Effector memory CD8-positive, alpha-beta T cell (primary cell): ENCODE measurements around the gene LDAH.
"Not testable (repeated sequence)": the region's sequence is repeated elsewhere in the genome, so short reads cannot be mapped to it uniquely, and the experiment has no call there.

ENCODE experiments used
- ATAC-seq: fragments of 150-1000 bp; cut with Tn5 transposase; replicated peaks from 2 replicates; pipeline ENCODE4 v1.10.0; 2021; ENCODE audit warnings: mild to moderate bottlenecking, moderate library complexity
- DNase-seq, 3 experiments: peaks; one replicate each; pipeline ENCODE4 v3.0.0; 2021
- H3K27ac Mint-ChIP-seq, 2 donors: one replicate each; pipeline ENCODE4 v1.8.0; 2022; ENCODE audit warnings: mild to moderate bottlenecking in 2 of 2, mixed read lengths in 2 of 2, moderate library complexity in 2 of 2
- H3K27me3 Mint-ChIP-seq, 2 donors: one replicate each; pipeline ENCODE4 v1.8.0; 2022; ENCODE audit warnings: mixed read lengths in 2 of 2
- H3K36me3 Mint-ChIP-seq: one replicate; pipeline ENCODE4 v1.8.0; 2022; ENCODE audit warnings: mild to moderate bottlenecking, moderate library complexity, mixed read lengths; ENCODE audit not compliant: insufficient read depth
- H3K4me1 Mint-ChIP-seq, 2 donors: one replicate each; pipeline ENCODE4 v1.8.0; 2022; ENCODE audit warnings: low read depth in 2 of 2, mixed read lengths in 2 of 2
- H3K4me3 Mint-ChIP-seq, 2 donors: one replicate each; pipeline ENCODE4 v1.8.0; 2022; ENCODE audit warnings: mild to moderate bottlenecking in 2 of 2, mixed read lengths in 2 of 2, moderate library complexity in 2 of 2
- H3K9me3 Mint-ChIP-seq, 2 donors: one replicate each; pipeline ENCODE4 v1.8.0; 2022; ENCODE audit warnings: mixed read lengths in 2 of 2

LDAH gene

GRCh38 chr2:20818820-20819219, 4.1 kb downstream of the LDAH start:
- H3K27ac Mint-ChIP-seq, result no peak overlapping the region
- peaks cover 20 to 36% of the 10 kb centered on the region in 2 donors for H3K4me1 Mint-ChIP-seq
- H3K36me3 Mint-ChIP-seq, result peaks cover 16% of the 10 kb centered on the region
- H3K4me3 Mint-ChIP-seq, result no peak overlapping the region
- DNase-seq, result no peak
- no peaks in the 10 kb centered on the region for H3K27me3 Mint-ChIP-seq
- H3K9me3 Mint-ChIP-seq, result no peaks in the 10 kb centered on the region
- no peak for ATAC-seq

- H3K27me3 Mint-ChIP-seq, result no peaks in the 10 kb centered on the region
- no peak for DNase-seq
- H3K4me3 Mint-ChIP-seq, result no peak overlapping the region
- H3K36me3 Mint-ChIP-seq, result no peaks in the 10 kb centered on the region
- no peak for ATAC-seq
- peaks cover 15 to 17% of the 10 kb centered on the region in 2 donors for H3K4me1 Mint-ChIP-seq
- no peaks in the 10 kb centered on the region for H3K9me3 Mint-ChIP-seq
- no peak overlapping the region for H3K27ac Mint-ChIP-seq
These were observed 7.7 kb downstream of the LDAH start for GRCh38 chr2:20815216-20815615.

GRCh38 chr2:20812779-20813178, 10.1 kb downstream of the LDAH start:
- Mint-ChIP-seq H3K9me3 (no peaks in the 10 kb centered on the region), H3K4me1 (peaks cover 4 to 8% of the 10 kb centered on the region in 2 donors), H3K27ac (no peak overlapping the region), H3K36me3 (no peaks in the 10 kb centered on the region), H3K27me3 (no peaks in the 10 kb centered on the region), H3K4me3 (no peak overlapping the region)
- ATAC-seq, result no peak
- no peak for DNase-seq

- DNase-seq (no peak), ATAC-seq (no peak)
- no peak overlapping the region for H3K4me3 Mint-ChIP-seq
- no peaks in the 10 kb centered on the region for H3K36me3 Mint-ChIP-seq
- H3K27me3 Mint-ChIP-seq, result no peaks in the 10 kb centered on the region
- no peak overlapping the region for H3K27ac Mint-ChIP-seq
- H3K9me3 Mint-ChIP-seq, result no peaks in the 10 kb centered on the region
- peaks cover 5 to 9% of the 10 kb centered on the region in 2 donors for H3K4me1 Mint-ChIP-seq
These were observed 16.6 kb downstream of the LDAH start for GRCh38 chr2:20806286-20806685.

DNA sequence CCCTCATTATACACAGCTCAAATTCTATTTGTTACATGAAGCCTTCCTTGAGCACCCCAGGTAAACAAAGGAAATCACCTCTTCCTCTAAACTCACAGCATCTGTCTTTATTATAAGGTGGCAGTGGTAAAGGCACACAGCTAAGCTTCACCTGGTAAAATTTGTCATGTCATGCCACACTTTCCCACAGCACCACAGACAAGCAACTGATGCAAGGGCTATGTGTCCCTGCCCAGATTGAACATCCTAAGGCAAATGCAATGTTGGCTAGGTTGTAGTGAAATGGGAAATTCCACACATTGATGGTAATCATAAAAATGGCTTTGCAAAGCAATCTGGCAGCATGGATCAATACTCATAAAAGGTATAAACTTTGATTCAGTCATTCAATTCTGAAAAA, 18.9 kb downstream of the LDAH start:
- no peak for ATAC-seq
- H3K4me1 Mint-ChIP-seq, result peaks cover 5 to 8% of the 10 kb centered on the region in 2 donors
- no peaks in the 10 kb centered on the region for H3K9me3 Mint-ChIP-seq
- DNase-seq, result no peak
- no peaks in the 10 kb centered on the region for H3K36me3 Mint-ChIP-seq
- H3K4me3 Mint-ChIP-seq, result no peak overlapping the region
- H3K27ac Mint-ChIP-seq, result no peak overlapping the region
- H3K27me3 Mint-ChIP-seq, result no peaks in the 10 kb centered on the region

- Mint-ChIP-seq H3K36me3 (peaks cover under 1% of the 10 kb centered on the region), H3K27me3 (no peaks in the 10 kb centered on the region), H3K9me3 (no peaks in the 10 kb centered on the region), H3K27ac (no peak overlapping the region), H3K4me3 (no peak overlapping the region), H3K4me1 (peaks cover 5 to 8% of the 10 kb centered on the region in 2 donors)
- DNase-seq, result no peak
- no peak for ATAC-seq
These were observed 19.6 kb downstream of the LDAH start for GRCh38 chr2:20803226-20803682.

- no peaks in the 10 kb centered on the region for H3K27me3 Mint-ChIP-seq
- no peak overlapping the region for H3K4me3 Mint-ChIP-seq
- DNase-seq (no peak), ATAC-seq (no peak)
- H3K9me3 Mint-ChIP-seq, result peaks cover 0 to 2% of the 10 kb centered on the region in 2 donors
- H3K36me3 Mint-ChIP-seq, result peaks cover 7% of the 10 kb centered on the region
- H3K4me1 Mint-ChIP-seq, result peaks cover 8 to 39% of the 10 kb centered on the region in 2 donors
- no peak overlapping the region for H3K27ac Mint-ChIP-seq
These were observed 25.8 kb downstream of the LDAH start for GRCh38 chr2:20797096-20797495.

DNA sequence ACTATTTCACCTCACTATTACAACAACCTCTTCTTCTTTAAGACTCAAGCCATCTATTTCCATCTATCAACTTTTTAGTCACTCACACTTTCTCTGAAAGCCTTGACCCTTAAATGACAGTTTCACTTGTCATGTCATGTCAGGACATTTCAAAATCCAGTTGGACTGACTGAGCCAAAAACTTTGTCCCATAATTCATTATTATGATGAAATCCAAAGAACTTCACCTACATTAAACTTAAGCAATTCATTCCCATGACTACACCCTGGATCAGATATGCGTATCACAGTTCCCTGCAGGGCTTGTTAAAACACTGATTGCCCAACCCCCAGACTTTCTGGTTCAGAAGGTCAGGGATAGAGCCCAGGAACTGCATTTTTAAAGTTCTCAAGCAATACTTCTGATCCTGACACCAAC, 26.5 kb downstream of the LDAH start:
- Mint-ChIP-seq H3K4me1 (peaks cover 8 to 39% of the 10 kb centered on the region in 2 donors), H3K36me3 (peaks cover 7% of the 10 kb centered on the region), H3K27me3 (no peaks in the 10 kb centered on the region), H3K27ac (no peak overlapping the region), H3K9me3 (peaks cover 0 to 2% of the 10 kb centered on the region in 2 donors), H3K4me3 (no peak overlapping the region)
- no peak for DNase-seq
- no peak for ATAC-seq

- DNase-seq, H3K9me3 Mint-ChIP-seq, H3K27me3 Mint-ChIP-seq, H3K27ac Mint-ChIP-seq, H3K4me3 Mint-ChIP-seq, ATAC-seq: not testable (repeated sequence)
- Mint-ChIP-seq H3K4me1 (peaks cover 8 to 39% of the 10 kb centered on the region in 2 donors), H3K36me3 (peaks cover 10% of the 10 kb centered on the region)
These were observed 29.0 kb downstream of the LDAH start for GRCh38 chr2:20793944-20794343.

GRCh38 chr2:20781656-20782265, 41.1 kb downstream of the LDAH start:
- Mint-ChIP-seq H3K36me3 (peaks cover 10% of the 10 kb centered on the region), H3K9me3 (no peaks in the 10 kb centered on the region), H3K27me3 (no peaks in the 10 kb centered on the region), H3K4me3 (no peak overlapping the region), H3K27ac (no peak overlapping the region), H3K4me1 (peaks cover 0 to 2% of the 10 kb centered on the region in 2 donors)
- ATAC-seq (no peak), DNase-seq (peak in 1 of 3 experiments; percentile 3)

DNA sequence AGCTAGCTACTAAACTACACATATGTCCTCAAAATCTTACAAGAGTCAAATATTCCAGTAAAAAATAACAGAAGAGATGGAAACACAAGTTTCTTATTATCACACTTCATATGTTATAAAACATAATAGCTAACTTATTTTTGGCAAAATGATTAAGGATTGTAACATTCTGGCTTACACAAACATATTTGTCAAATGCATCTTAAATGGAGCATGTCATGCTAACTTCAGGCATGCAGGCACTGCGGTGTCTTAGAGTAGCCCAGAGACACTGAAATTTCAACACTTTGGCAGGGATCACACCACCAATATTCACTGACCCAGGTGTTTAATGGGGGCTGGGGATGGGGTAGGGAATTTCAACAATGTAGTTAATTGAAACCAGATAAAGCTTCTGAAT, 51.6 kb downstream of the LDAH start:
- ATAC-seq (no peak), DNase-seq (no peak)
- H3K27ac Mint-ChIP-seq, result no peak overlapping the region
- no peaks in the 10 kb centered on the region for H3K27me3 Mint-ChIP-seq
- H3K36me3 Mint-ChIP-seq, result peaks cover 3% of the 10 kb centered on the region
- peaks cover 2 to 9% of the 10 kb centered on the region in 2 donors for H3K4me1 Mint-ChIP-seq
- H3K4me3 Mint-ChIP-seq, result no peak overlapping the region
- no peaks in the 10 kb centered on the region for H3K9me3 Mint-ChIP-seq

- Mint-ChIP-seq H3K27me3 (no peaks in the 10 kb centered on the region), H3K4me1 (peaks cover 2 to 10% of the 10 kb centered on the region in 2 donors)
These were observed 55.9 kb downstream of the LDAH start for GRCh38 chr2:20766798-20767644.

DNA sequence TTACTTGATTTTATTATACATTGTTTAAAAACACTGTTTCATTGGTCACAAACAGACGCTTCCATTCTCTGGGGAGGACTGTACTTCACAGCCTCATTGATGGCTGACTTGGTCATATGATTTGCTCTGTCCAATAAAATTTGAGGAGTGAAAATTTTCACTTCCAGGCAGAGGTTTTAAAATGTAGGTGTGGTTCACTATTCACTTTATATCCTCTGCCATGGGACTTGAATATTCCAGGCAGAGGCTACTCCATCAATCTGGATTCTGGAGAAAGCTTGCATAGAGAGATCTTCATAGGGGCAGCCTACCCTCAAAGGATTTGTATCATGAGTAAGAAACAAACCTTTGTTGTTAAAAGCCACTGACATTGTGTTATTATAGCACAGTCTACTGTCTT, 56.7 kb downstream of the LDAH start:
- peaks cover 3% of the 10 kb centered on the region for H3K36me3 Mint-ChIP-seq
- no peaks in the 10 kb centered on the region for H3K9me3 Mint-ChIP-seq
- no peaks in the 10 kb centered on the region for H3K27me3 Mint-ChIP-seq
- peak overlapping the region in 1 of 2 donors; percentile 41 for H3K27ac Mint-ChIP-seq
- DNase-seq (no peak), ATAC-seq (no peak)
- H3K4me3 Mint-ChIP-seq, result no peak overlapping the region
- peaks cover 2 to 10% of the 10 kb centered on the region in 2 donors for H3K4me1 Mint-ChIP-seq

More at GRCh38 chr2:20766798-20767644, 55.9 kb downstream of the LDAH start:
- Mint-ChIP-seq H3K9me3 (no peaks in the 10 kb centered on the region), H3K36me3 (peaks cover 3% of the 10 kb centered on the region), H3K27ac (no peak overlapping the region), H3K4me3 (no peak overlapping the region)
- no peak for ATAC-seq
- DNase-seq, result no peak
